ENCODE data around the gene NR4A3. TPM values are rescaled to one million over a fixed set of nuclear protein-coding genes. Genes with fewer than 3 reads are reported as not detected.
A peak's percentile ranks its signal among the peaks of the same experiment; 100 is the strongest.

The NR4A3 gene
- polyA plus RNA-seq, 2 of the 4 experiments (the other 2 are of a cell fraction): 1.6 to 2.0 TPM

GRCh38 chr9:99787556-99787955 is 34.1 kb upstream of the NR4A3 start:
- ChIA-PET POLR2A (no interaction called here), CTCF (interaction anchor here (0.6 kb wide), 1 partner anchor 75 kb away, joined by 3 read pairs; no protein-coding TSS in a partner anchor)
- TF ChIP-seq HEYL (CRISPR knock-in tag; IDR thresholded peaks at IDR 0.05) (no peak), RCOR1 (IDR thresholded peaks at IDR 0.05; ENCODE audit: low read depth, low read length) (no peak), USF2 (IDR thresholded peaks at IDR 0.05) (no peak), FOXS1 (CRISPR knock-in tag; IDR thresholded peaks at IDR 0.05) (no peak)
- ATAC-seq (no peak), FAIRE-seq (no peak), DNase-seq (ENCODE audit: low read depth in 1 of 2, low spot score in 1 of 2) (no peak)
- H3K4me1 ChIP-seq: no peaks in the 10 kb centered on the region
- no peak overlapping the region for H3K4me2 ChIP-seq
- no peaks in the 10 kb centered on the region for H3K9me3 ChIP-seq
- no peak overlapping the region for H3K27ac ChIP-seq
- no peak overlapping the region for H3K4me3 ChIP-seq

GRCh38 chr9:99793528-99793927 is 28.2 kb upstream of the NR4A3 start:
- Histone ChIP-seq H3K9me3 (no peaks in the 10 kb centered on the region), H3K27ac (no peak overlapping the region), H3K4me1 (no peaks in the 10 kb centered on the region), H3K4me2 (no peak overlapping the region), H3K4me3 (no peak overlapping the region)
- 50% methylated on average over 4 of the region's 4 CpGs for WGBS (ENCODE audit: missing lambda C conversion rate)
- TF ChIP-seq MAX (IDR thresholded peaks at IDR 0.05): no peak
- peak; percentile 78 for TF ChIP-seq MAFK (IDR thresholded peaks at IDR 0.05; ENCODE audit: partially characterized antibody)
- DNase-seq (ENCODE audit: low read depth in 1 of 2, low spot score in 1 of 2) (no peak), ATAC-seq (no peak), FAIRE-seq (no peak)
- POLR2A ChIA-PET: no interaction called here
- CTCF ChIA-PET: no interaction called here

GRCh38 chr9:99796231-99796630 is 25.5 kb upstream of the NR4A3 start:
- TF ChIP-seq MYC (IDR thresholded peaks at IDR 0.05; ENCODE audit: borderline replicate concordance, low read length) (no peak), HES2 (IDR thresholded peaks at IDR 0.05) (no peak), E2F6 (IDR thresholded peaks at IDR 0.05; ENCODE audit: borderline replicate concordance, low read depth) (no peak), CBX2 (IDR thresholded peaks at IDR 0.05; ENCODE audit: borderline replicate concordance, low read depth) (no peak), MAX (IDR thresholded peaks at IDR 0.05) (no peak), FOXS1 (CRISPR knock-in tag; IDR thresholded peaks at IDR 0.05) (no peak), RAD21 (conservative IDR thresholded peaks at IDR 0.05 in 1 of 2, IDR thresholded peaks at IDR 0.05 in 1 of 2) (no peak), NR3C1 (IDR thresholded peaks at IDR 0.05) (no peak), MAZ (IDR thresholded peaks at IDR 0.05; ENCODE audit: borderline replicate concordance, low read depth, low read length) (no peak), CBX8 (IDR thresholded peaks at IDR 0.05) (no peak), KDM5A (IDR thresholded peaks at IDR 0.05) (no peak), NFE2L2 (conservative IDR thresholded peaks at IDR 0.05; ENCODE audit: low read length) (no peak)
- H3K4me3 ChIP-seq: no peak overlapping the region
- no peaks in the 10 kb centered on the region for H3K4me1 ChIP-seq
- CTCF ChIA-PET: no interaction called here
- 97% methylated on average over 1 of the region's 1 CpG for WGBS (ENCODE audit: missing lambda C conversion rate)
- POLR2A ChIA-PET: interaction anchor here (0.6 kb wide), 1 partner anchor 605 kb away, joined by 4 read pairs; no protein-coding TSS in a partner anchor
- ATAC-seq (no peak), FAIRE-seq (no peak), DNase-seq (ENCODE audit: low read depth in 1 of 2, low spot score in 1 of 2) (no peak)
- H3K9me3 ChIP-seq: no peaks in the 10 kb centered on the region
- H3K27ac ChIP-seq: no peak overlapping the region
- H3K4me2 ChIP-seq: no peak overlapping the region

- H3K4me3 ChIP-seq: no peak overlapping the region
- H3K4me2 ChIP-seq: no peak overlapping the region
- FAIRE-seq (no peak), DNase-seq (ENCODE audit: low read depth in 1 of 2, low spot score in 1 of 2) (no peak), ATAC-seq (no peak)
- H3K4me1 ChIP-seq: no peaks in the 10 kb centered on the region
- no peaks in the 10 kb centered on the region for H3K9me3 ChIP-seq
- H3K27ac ChIP-seq: no peak overlapping the region
- CTCF ChIA-PET: no interaction called here
- POLR2A ChIA-PET: no interaction called here
- WGBS (ENCODE audit: missing lambda C conversion rate): 96% methylated on average over 3 of the region's 3 CpGs
- no peak for TF ChIP-seq GATA3 (IDR thresholded peaks at IDR 0.05; ENCODE audit: borderline replicate concordance)
- TF ChIP-seq ZSCAN20 (CRISPR knock-in tag; IDR thresholded peaks at IDR 0.05): no peak
- TF ChIP-seq RARB (CRISPR knock-in tag; IDR thresholded peaks at IDR 0.05): no peak
- TF ChIP-seq RNF2 (IDR thresholded peaks at IDR 0.05; ENCODE audit: borderline replicate concordance, low read depth): no peak
- no peak for TF ChIP-seq FOSL2 (IDR thresholded peaks at IDR 0.05)
- TF ChIP-seq FOSL2 (CRISPR knock-in tag; IDR thresholded peaks at IDR 0.05): no peak
- TF ChIP-seq EP300 (IDR thresholded peaks at IDR 0.05): no peak
- TF ChIP-seq CHD2 (IDR thresholded peaks at IDR 0.05; ENCODE audit: low read length, partially characterized antibody): no peak
- TF ChIP-seq RCOR1 (IDR thresholded peaks at IDR 0.05; ENCODE audit: low read depth, low read length): no peak
- TF ChIP-seq HOXA7 (CRISPR knock-in tag; IDR thresholded peaks at IDR 0.05): no peak
- TF ChIP-seq MAX (IDR thresholded peaks at IDR 0.05): no peak
- no peak for TF ChIP-seq KDM1A (IDR thresholded peaks at IDR 0.05; ENCODE audit: low read depth)
- TF ChIP-seq NPAS2 (CRISPR knock-in tag; IDR thresholded peaks at IDR 0.05; ENCODE audit: borderline replicate concordance): no peak
- TF ChIP-seq HOXB5 (CRISPR knock-in tag; IDR thresholded peaks at IDR 0.05): no peak
- no peak for TF ChIP-seq SREBF2 (IDR thresholded peaks at IDR 0.05)
- no peak for TF ChIP-seq HMGXB4 (CRISPR knock-in tag; IDR thresholded peaks at IDR 0.05; ENCODE audit: borderline replicate concordance)
These were observed 19.9 kb upstream of the NR4A3 start for GRCh38 chr9:99801775-99802174.
